CD4-positive, alpha-beta T cell treated with Interleukin-2 at 100 ng/mL for 4 hours (primary cell): ENCODE measurements around the gene ERICH4.
"Not testable (repeated sequence)": the region's sequence is repeated elsewhere in the genome, so short reads cannot be mapped to it uniquely, and the experiment has no call there.

Experiments
- DNase-seq: peaks from one replicate; pipeline ENCODE4 v3.0.0-alpha.2; 2020; ENCODE audit warnings: low spot score

The ERICH4 gene

GRCh38 chr19:41478875-41479756 is 36.2 kb downstream of the ERICH4 start:
- no peak for DNase-seq

- DNase-seq: no peak
Observed at GRCh38 chr19:41479757-41480191, 36.8 kb downstream of the ERICH4 start.

GRCh38 chr19:41480336-41480735 is 37.4 kb downstream of the ERICH4 start:
- no peak for DNase-seq

GRCh38 chr19:41484822-41485221 is 41.9 kb downstream of the ERICH4 start:
- no peak for DNase-seq

- DNase-seq: not testable (repeated sequence)
Observed at GRCh38 chr19:41486953-41487352, 44.0 kb downstream of the ERICH4 start.

- no peak for DNase-seq
Observed at GRCh38 chr19:41492843-41493242, 49.9 kb downstream of the ERICH4 start.
